NT2/D1 (cell line): ENCODE measurements around the gene SRCIN1.

Experiments
- SUZ12 ChIP-seq: IDR thresholded peaks from 2 replicates; pipeline ENCODE4 v1.6.1; 2011; ENCODE audit not compliant: insufficient read length, insufficient read depth; ENCODE audit errors: extremely low read depth
- YY1 ChIP-seq: IDR thresholded peaks from 2 replicates; pipeline ENCODE4 v1.6.1; 2011; ENCODE audit not compliant: insufficient read length, insufficient read depth

- no peak for TF ChIP-seq SUZ12
- TF ChIP-seq YY1, result no peak
These were observed 7.8 kb upstream of the SRCIN1 start for GRCh38 chr17:38613525-38613980.
